K562 (cell line): ENCODE data around the gene SERPINE1. TPM values are rescaled to one million over a fixed set of nuclear protein-coding genes. Genes with fewer than 3 reads are reported as not detected.

Experiments
- CGGBP1 ChIP-seq: fragments of 250-450 bp; sonication (Bioruptor Pico); IDR thresholded peaks from 2 replicates; pipeline ENCODE4 v1.9.0; 2021; ENCODE audit warnings: mild to moderate bottlenecking
- DIDO1 ChIP-seq: fragments of 450-650 bp; IDR thresholded peaks from 2 replicates; pipeline ENCODE4 v1.6.1; 2016; ENCODE audit warnings: low read depth, missing biosample characterization, missing genetic modification characterization
- GATAD2B ChIP-seq: fragments of 450-650 bp; IDR thresholded peaks from 2 replicates; pipeline ENCODE4 v1.6.1; 2017; ENCODE audit warnings: mild to moderate bottlenecking, borderline replicate concordance
- HDGF ChIP-seq: fragments of 450-650 bp; IDR thresholded peaks from 2 replicates; pipeline ENCODE4 v1.6.1; 2016
- HLTF ChIP-seq: fragments of 450-650 bp; IDR thresholded peaks from 2 replicates; pipeline ENCODE4 v1.6.1; 2016
- HMGN3 ChIP-seq: IDR thresholded peaks from 2 replicates; pipeline ENCODE4 v1.6.1; 2011; ENCODE audit warnings: borderline replicate concordance, low read depth, mild to moderate bottlenecking, mixed read lengths, low read length; ENCODE audit not compliant: insufficient read length; ENCODE audit errors: extremely low read depth
- NKRF ChIP-seq: fragments of 450-650 bp; IDR thresholded peaks from 2 replicates; pipeline ENCODE4 v1.6.1; 2016; ENCODE audit warnings: borderline replicate concordance
- PHB2 ChIP-seq: fragments of 450-650 bp; IDR thresholded peaks from 2 replicates; pipeline ENCODE4 v1.6.1; 2017; ENCODE audit warnings: low read depth
- POU5F1 ChIP-seq: fragments of 150-350 bp; IDR thresholded peaks from 2 replicates; pipeline ENCODE4 v1.6.1; 2014; ENCODE audit warnings: borderline replicate concordance, low read length, low read depth, mild to moderate bottlenecking; ENCODE audit not compliant: partially characterized antibody
- STAT6 ChIP-seq: sonication (generic); formaldehyde crosslinking; IDR thresholded peaks from 2 replicates; pipeline ENCODE4 v1.8.1; 2023; ENCODE audit warnings: mild to moderate bottlenecking, missing genetic modification reagents
- TBL1XR1 ChIP-seq, 2 experiments: IDR thresholded peaks; 2 replicates each; pipeline ENCODE4 v1.6.1; 2012; ENCODE audit warnings: improper control_type of control experiment in 2 of 2, low read length in 2 of 2, mild to moderate bottlenecking in 1 of 2
- WHSC1 ChIP-seq: IDR thresholded peaks from one replicate; pipeline ENCODE4 v1.6.1; 2012; ENCODE audit warnings: low read length, control low read depth, inconsistent platforms
- ZNF280B ChIP-seq: fragments of 250-450 bp; sonication (Bioruptor Pico); IDR thresholded peaks from 2 replicates; pipeline ENCODE4 v1.5.1; 2021; ENCODE audit warnings: mild to moderate bottlenecking
- ZNF3 ChIP-seq: fragments of 250-450 bp; sonication (Bioruptor Pico); IDR thresholded peaks from 2 replicates; pipeline ENCODE4 v1.5.0; 2021; ENCODE audit warnings: mild to moderate bottlenecking, moderate library complexity
- ZNF384 ChIP-seq: IDR thresholded peaks from 2 replicates; pipeline ENCODE4 v1.6.1; 2012; ENCODE audit warnings: low read depth, low read length, improper control_type of control experiment
- polyA plus RNA-seq, 8 experiments: library from polyadenylated mRNA; depleted of rRNA in 4 of 8; stranded (reverse) in 5 of 8; unstranded in 3 of 8; fragments of >200 nt; fragmentation: Nextera tagmentation in 2 of 8; fragmentation: Illumina TruSeq in 1 of 8; extraction: Ambion mirVana in 2 of 8; extraction: Trizol in 1 of 8; gene quantifications; 2 replicates each; pipeline versions ENCODE4 v1.2.1 to v1.2.3, GENCODE V29; 2011 to 2014; ENCODE audit warnings: inconsistent platforms in 1 of 8, missing spikeins in 1 of 8
- total RNA-seq, 7 experiments: library from RNA; depleted of rRNA in 6 of 7; stranded (reverse); fragments of >200 nt in 6 of 7; fragmentation: Illumina TruSeq in 2 of 7; extraction: Trizol in 2 of 7; gene quantifications; 2 replicates each; pipeline versions ENCODE4 v1.2.1 to v1.2.3, GENCODE V29; 2011 to 2021; ENCODE audit warnings: low replicate concordance in 1 of 7
- TF ChIP-seq, protein P1 (sequence below): IDR thresholded peaks from 2 replicates; pipeline ENCODE4 v1.6.1; 2012; ENCODE audit warnings: low read depth, low read length, improper control_type of control experiment, borderline replicate concordance
- TF ChIP-seq, protein P2 (sequence below): IDR thresholded peaks from 2 replicates; pipeline ENCODE4 v1.6.1; 2014; ENCODE audit warnings: antibody characterized with exemption
- TF ChIP-seq, protein P3 (sequence below): fragments of 250-450 bp; sonication (Bioruptor Pico); IDR thresholded peaks from 2 replicates; pipeline ENCODE4 v1.8.0; 2021; ENCODE audit warnings: moderate library complexity, mild to moderate bottlenecking, inconsistent platforms

The SERPINE1 gene
- total and polyA plus RNA-seq, 9 of the 15 experiments (the other 6 are each of a cell fraction or from before 2014, with no cell fraction given) = 0.22 to 4.8 (median 0.91) TPM

DNA sequence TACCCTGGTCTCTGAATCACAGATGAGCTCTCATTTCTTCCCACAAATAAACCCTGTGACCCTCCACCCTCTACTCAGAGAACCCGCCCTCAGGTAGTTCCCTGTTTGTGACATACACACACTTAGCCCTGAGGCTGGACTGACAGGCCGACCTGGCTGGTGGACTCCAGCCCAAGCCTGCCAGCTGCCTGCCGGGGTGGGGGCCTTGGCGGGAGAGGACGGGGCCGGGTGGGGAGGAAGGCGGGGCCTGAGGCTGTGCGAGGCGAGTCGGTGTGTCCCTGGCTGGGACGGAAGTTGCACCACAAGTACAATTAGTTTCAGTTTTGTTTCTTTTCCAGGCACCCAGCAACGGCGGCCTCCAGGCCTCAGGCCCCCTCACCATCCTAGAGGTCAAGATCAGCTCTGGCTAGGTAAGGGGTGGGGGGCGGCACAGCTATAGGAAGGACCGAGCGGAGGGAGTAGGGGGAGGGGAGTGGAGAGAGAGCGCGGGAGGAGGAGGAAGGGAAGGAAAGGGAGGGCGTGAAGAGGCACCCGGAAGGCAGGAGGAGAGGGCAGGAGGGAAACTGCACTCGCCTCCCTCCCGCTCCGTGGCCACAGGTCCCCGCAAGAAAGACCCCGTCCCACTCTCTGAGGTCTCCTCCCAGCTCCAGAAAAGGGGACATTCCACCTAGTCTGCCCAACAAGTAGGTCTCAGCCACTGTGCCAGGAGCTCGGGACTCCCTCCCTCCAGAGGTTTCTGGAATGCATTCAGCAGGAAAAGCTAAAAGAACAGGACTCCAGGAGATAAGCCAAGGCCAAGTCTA, 41.5 kb upstream of the SERPINE1 start, which contains the start of gene TRIM56 (continued):
- TF ChIP-seq HMGN3 (peak; percentile 53), STAT6 (no peak), ZNF280B (CRISPR knock-in tag) (no peak), TBL1XR1 (IDR thresholded peaks at IDR 0.05; ENCODE audit: low read length in 2 of 2) (no peak), WHSC1 (no peak), ZNF3 (CRISPR knock-in tag) (no peak), POU5F1 (no peak), GATAD2B (no peak), NKRF (peak; percentile 92), HDGF (no peak; the same call in 1 of the 2 replicates), PHB2 (no peak), ZNF384 (no peak), CGGBP1 (CRISPR knock-in tag) (no peak), HLTF (no peak; the same call in 1 of the 2 replicates), DIDO1 (tag) (peak; percentile 82; the same call in 1 of the 2 replicates)
- TF ChIP-seq, protein P1, sequence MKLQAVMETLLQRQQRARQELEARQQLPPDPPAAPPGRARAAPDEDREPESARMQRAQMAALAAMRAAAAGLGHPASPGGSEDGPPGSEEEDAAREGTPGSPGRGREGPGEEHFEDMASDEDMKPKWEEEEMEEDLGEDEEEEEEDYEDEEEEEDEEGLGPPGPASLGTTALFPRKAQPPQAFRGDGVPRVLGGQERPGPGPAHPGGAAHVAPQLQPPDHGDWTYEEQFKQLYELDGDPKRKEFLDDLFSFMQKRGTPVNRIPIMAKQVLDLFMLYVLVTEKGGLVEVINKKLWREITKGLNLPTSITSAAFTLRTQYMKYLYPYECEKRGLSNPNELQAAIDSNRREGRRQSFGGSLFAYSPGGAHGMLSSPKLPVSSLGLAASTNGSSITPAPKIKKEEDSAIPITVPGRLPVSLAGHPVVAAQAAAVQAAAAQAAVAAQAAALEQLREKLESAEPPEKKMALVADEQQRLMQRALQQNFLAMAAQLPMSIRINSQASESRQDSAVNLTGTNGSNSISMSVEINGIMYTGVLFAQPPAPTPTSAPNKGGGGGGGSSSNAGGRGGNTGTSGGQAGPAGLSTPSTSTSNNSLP = no peak
- TF ChIP-seq, protein P2, sequence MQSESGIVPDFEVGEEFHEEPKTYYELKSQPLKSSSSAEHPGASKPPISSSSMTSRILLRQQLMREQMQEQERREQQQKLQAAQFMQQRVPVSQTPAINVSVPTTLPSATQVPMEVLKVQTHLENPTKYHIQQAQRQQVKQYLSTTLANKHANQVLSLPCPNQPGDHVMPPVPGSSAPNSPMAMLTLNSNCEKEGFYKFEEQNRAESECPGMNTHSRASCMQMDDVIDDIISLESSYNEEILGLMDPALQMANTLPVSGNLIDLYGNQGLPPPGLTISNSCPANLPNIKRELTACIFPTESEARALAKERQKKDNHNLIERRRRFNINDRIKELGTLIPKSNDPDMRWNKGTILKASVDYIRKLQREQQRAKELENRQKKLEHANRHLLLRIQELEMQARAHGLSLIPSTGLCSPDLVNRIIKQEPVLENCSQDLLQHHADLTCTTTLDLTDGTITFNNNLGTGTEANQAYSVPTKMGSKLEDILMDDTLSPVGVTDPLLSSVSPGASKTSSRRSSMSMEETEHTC = no peak; the same call in 1 of the 2 replicates
- TF ChIP-seq, protein P3, sequence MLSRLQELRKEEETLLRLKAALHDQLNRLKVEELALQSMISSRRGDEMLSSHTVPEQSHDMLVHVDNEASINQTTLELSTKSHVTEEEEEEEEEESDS = no peak
